Upper lobe of left lung (tissue), 4 donors: ENCODE measurements around the gene FBXO9.

Experiments used
- EP300 ChIP-seq, 4 donors: sonication (generic); formaldehyde crosslinking; IDR thresholded peaks; one replicate each; pipeline ENCODE4 v1.5.1; 2017; ENCODE audit warnings: antibody characterized with exemption in 4 of 4, control low read depth in 2 of 4
- POLR2A ChIP-seq, 4 donors: fragments of 450-650 bp; IDR thresholded peaks; one replicate each; pipeline ENCODE4 v1.5.1; 2016 to 2017; ENCODE audit warnings: antibody characterized with exemption in 4 of 4, mild to moderate bottlenecking in 2 of 4
- POLR2AphosphoS5 ChIP-seq, 2 donors: sonication (generic); formaldehyde crosslinking; IDR thresholded peaks; one replicate each; pipeline ENCODE4 v1.5.1; 2017; ENCODE audit warnings: antibody characterized with exemption in 2 of 2
- TF ChIP-seq, protein P1 (sequence below), 6 experiments: fragments of 450-650 bp in 4 of 6; fragments of 200-600 bp in 2 of 6; sonication (generic) in 2 of 6; IDR thresholded peaks; one replicate each; pipeline ENCODE4 v1.5.1; 2016 to 2019; ENCODE audit warnings: antibody characterized with exemption in 6 of 6

- TF ChIP-seq, protein P1, sequence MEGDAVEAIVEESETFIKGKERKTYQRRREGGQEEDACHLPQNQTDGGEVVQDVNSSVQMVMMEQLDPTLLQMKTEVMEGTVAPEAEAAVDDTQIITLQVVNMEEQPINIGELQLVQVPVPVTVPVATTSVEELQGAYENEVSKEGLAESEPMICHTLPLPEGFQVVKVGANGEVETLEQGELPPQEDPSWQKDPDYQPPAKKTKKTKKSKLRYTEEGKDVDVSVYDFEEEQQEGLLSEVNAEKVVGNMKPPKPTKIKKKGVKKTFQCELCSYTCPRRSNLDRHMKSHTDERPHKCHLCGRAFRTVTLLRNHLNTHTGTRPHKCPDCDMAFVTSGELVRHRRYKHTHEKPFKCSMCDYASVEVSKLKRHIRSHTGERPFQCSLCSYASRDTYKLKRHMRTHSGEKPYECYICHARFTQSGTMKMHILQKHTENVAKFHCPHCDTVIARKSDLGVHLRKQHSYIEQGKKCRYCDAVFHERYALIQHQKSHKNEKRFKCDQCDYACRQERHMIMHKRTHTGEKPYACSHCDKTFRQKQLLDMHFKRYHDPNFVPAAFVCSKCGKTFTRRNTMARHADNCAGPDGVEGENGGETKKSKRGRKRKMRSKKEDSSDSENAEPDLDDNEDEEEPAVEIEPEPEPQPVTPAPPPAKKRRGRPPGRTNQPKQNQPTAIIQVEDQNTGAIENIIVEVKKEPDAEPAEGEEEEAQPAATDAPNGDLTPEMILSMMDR (IDR thresholded peaks at IDR 0.05) = no peak
- no peak for TF ChIP-seq EP300 (IDR thresholded peaks at IDR 0.05)
- TF ChIP-seq POLR2AphosphoS5 (IDR thresholded peaks at IDR 0.05) = no peak
- no peak for TF ChIP-seq POLR2A (IDR thresholded peaks at IDR 0.05)
Observed at GRCh38 chr6:53023323-53023722, 41.9 kb upstream of the FBXO9 start.
